ENCODE data around the gene PPP3R1. TPM values are rescaled to one million over a fixed set of nuclear protein-coding genes. Genes with fewer than 3 reads are reported as not detected.

Gene PPP3R1
- total RNA-seq, 1 experiment from 2014 or later: 55.9 TPM

DNA sequence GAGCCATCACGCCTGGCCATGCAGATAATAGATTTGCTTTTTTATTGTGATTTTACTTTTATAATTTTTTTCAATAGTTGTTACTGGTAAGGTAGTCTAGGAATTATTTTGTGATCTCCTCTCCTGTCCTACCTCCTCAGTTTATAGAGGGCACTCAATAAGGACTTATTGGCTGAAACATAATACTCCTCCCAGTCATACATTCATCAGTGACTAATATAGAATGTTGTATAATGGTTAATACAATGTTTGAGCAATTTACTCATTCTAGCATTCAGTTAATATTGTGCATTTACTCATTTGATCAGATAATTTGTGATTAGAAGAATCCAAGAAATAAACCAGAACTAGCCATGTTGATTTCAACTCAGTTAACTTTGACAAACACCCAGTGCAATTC, 25.8 kb upstream of the PPP3R1 start:
- H3K9ac ChIP-seq (ENCODE audit: low read length): no peak overlapping the region
- H3K4me1 ChIP-seq (ENCODE audit: low read length): peaks cover 3% of the 10 kb centered on the region; the same call in 1 of the 2 replicates
- no peak overlapping the region for H3K4me2 ChIP-seq (ENCODE audit: low read depth, low read length, poor library complexity, severe bottlenecking)
- H2AFZ ChIP-seq (ENCODE audit: low read length): no peak overlapping the region
- H4K20me1 ChIP-seq (ENCODE audit: insufficient read depth, low read depth, low read length): no peaks in the 10 kb centered on the region
- H3K36me3 ChIP-seq (ENCODE audit: insufficient read depth, low read length): no peaks in the 10 kb centered on the region
- no peaks in the 10 kb centered on the region for H3K79me2 ChIP-seq (ENCODE audit: low read length)
- no peak overlapping the region for H3K27ac ChIP-seq (ENCODE audit: low read length)
- DNase-seq: no peak
- no peak overlapping the region for H3K4me3 ChIP-seq (ENCODE audit: low read length)
- H3K27me3 ChIP-seq (ENCODE audit: low read length): no peaks in the 10 kb centered on the region
- no peaks in the 10 kb centered on the region for H3K9me3 ChIP-seq (ENCODE audit: low read length)
- H3K9me2 ChIP-seq (replicated peaks; ENCODE audit: insufficient read depth, low read length): no peaks in the 10 kb centered on the region

- Histone ChIP-seq H3K4me3 (ENCODE audit: low read length) (no peak overlapping the region), H3K9me2 (replicated peaks; ENCODE audit: insufficient read depth, low read length) (no peaks in the 10 kb centered on the region), H3K79me2 (ENCODE audit: low read length) (no peaks in the 10 kb centered on the region), H3K27ac (ENCODE audit: low read length) (no peak overlapping the region), H3K4me2 (ENCODE audit: low read depth, low read length, poor library complexity, severe bottlenecking) (no peak overlapping the region), H3K27me3 (ENCODE audit: low read length) (no peaks in the 10 kb centered on the region), H2AFZ (ENCODE audit: low read length) (no peak overlapping the region), H3K9ac (ENCODE audit: low read length) (no peak overlapping the region), H3K9me3 (ENCODE audit: low read length) (no peaks in the 10 kb centered on the region), H4K20me1 (ENCODE audit: insufficient read depth, low read depth, low read length) (no peaks in the 10 kb centered on the region), H3K36me3 (ENCODE audit: insufficient read depth, low read length) (no peaks in the 10 kb centered on the region), H3K4me1 (ENCODE audit: low read length) (no peaks in the 10 kb centered on the region; the same call in 1 of the 2 replicates)
- no peak for DNase-seq
These were observed 21.7 kb upstream of the PPP3R1 start for GRCh38 chr2:68274022-68274421.

DNA sequence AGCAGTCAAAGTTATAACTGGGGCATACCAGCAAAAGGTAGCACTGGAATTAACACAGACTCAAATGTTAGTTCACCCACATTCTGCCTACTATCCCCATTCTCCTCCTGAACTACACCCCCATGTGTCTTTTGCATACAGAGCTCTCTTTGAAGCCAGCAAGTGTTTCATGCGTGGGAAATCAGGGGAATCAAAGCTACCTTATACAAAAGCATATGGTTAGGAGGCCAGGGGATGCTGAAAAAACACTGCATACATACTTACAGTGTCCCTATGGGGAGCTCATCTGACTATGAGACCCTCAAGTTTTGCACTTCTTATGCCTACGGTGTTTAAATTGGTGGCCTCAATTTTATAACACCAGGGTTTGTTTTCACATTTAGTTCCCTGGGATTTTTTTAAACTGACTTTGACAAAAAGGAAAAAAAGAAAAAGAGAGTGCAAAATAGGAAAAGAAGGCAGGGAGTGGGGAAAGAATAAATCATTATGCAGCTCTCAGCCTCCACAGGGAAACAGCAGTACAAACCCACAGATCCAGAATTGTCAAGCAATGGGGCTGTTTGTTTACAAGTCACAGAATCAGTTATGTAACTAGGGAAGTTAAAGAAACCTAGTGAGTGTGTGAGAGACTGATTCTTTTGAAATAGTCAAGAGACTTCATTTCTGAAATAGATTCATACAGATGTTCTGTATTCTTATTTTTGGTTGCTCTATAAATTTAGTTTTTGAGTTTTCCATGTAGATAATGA, 20.1 kb upstream of the PPP3R1 start:
- Histone ChIP-seq H3K79me2 (ENCODE audit: low read length) (no peaks in the 10 kb centered on the region), H3K4me3 (ENCODE audit: low read length) (no peak overlapping the region), H3K4me2 (ENCODE audit: low read depth, low read length, poor library complexity, severe bottlenecking) (no peak overlapping the region), H2AFZ (ENCODE audit: low read length) (no peak overlapping the region), H3K9ac (ENCODE audit: low read length) (no peak overlapping the region), H3K36me3 (ENCODE audit: insufficient read depth, low read length) (no peaks in the 10 kb centered on the region), H4K20me1 (ENCODE audit: insufficient read depth, low read depth, low read length) (no peaks in the 10 kb centered on the region), H3K27ac (ENCODE audit: low read length) (no peak overlapping the region), H3K9me2 (replicated peaks; ENCODE audit: insufficient read depth, low read length) (no peaks in the 10 kb centered on the region), H3K27me3 (ENCODE audit: low read length) (no peaks in the 10 kb centered on the region), H3K9me3 (ENCODE audit: low read length) (no peaks in the 10 kb centered on the region), H3K4me1 (ENCODE audit: low read length) (no peaks in the 10 kb centered on the region; the same call in 1 of the 2 replicates)
- DNase-seq: no peak

DNA sequence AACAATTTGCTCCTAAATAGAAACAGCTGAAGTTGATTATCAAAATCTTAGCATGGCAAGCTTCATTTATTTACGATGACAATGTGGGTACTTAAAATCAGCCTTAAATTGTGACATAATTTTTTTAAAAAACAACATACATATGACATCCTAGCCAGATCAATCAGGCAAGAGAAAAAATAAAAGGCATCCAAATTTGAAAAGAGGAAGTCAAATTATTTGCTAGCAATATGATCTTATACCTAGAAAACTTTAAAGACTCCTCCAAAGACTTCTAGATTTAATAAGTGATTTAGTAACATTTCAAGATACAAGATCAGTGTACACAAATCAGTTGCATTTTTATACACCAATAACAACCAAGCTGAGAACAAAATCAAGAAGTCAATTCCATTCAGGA, 14.3 kb upstream of the PPP3R1 start:
- no peak overlapping the region for H3K4me3 ChIP-seq (ENCODE audit: low read length)
- no peaks in the 10 kb centered on the region for H3K27me3 ChIP-seq (ENCODE audit: low read length)
- H3K4me1 ChIP-seq (ENCODE audit: low read length): no peaks in the 10 kb centered on the region
- H3K9ac ChIP-seq (ENCODE audit: low read length): no peak overlapping the region
- H3K4me2 ChIP-seq (ENCODE audit: low read depth, low read length, poor library complexity, severe bottlenecking): no peak overlapping the region
- no peaks in the 10 kb centered on the region for H3K79me2 ChIP-seq (ENCODE audit: low read length)
- H2AFZ ChIP-seq (ENCODE audit: low read length): no peak overlapping the region
- no peaks in the 10 kb centered on the region for H3K9me2 ChIP-seq (replicated peaks; ENCODE audit: insufficient read depth, low read length)
- H3K27ac ChIP-seq (ENCODE audit: low read length): no peak overlapping the region
- H3K36me3 ChIP-seq (ENCODE audit: insufficient read depth, low read length): no peaks in the 10 kb centered on the region
- DNase-seq: no peak
- no peaks in the 10 kb centered on the region for H3K9me3 ChIP-seq (ENCODE audit: low read length)
- no peaks in the 10 kb centered on the region for H4K20me1 ChIP-seq (ENCODE audit: insufficient read depth, low read depth, low read length)

DNA sequence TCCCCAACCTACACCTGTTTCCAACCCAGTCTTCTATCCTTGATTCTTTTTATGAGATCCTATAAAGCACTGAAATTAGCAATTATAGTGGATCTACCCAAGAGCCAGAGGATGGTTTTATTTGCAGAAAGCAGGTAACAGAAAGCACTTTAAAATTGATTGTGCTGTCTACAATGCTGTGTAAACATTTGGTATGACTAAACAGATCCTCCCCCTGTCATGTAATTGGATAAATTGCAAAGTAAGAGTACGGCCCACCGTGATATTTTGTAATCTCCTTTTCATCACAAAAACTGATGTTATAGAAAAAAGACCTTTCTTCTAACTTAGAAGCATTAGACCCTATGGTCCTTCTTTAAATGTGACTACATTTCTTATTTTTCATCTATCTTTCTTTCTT, 11.3 kb upstream of the PPP3R1 start:
- Histone ChIP-seq H3K36me3 (ENCODE audit: insufficient read depth, low read length) (no peaks in the 10 kb centered on the region), H3K27me3 (ENCODE audit: low read length) (peaks cover 3% of the 10 kb centered on the region; the same call in 1 of the 2 replicates), H3K4me1 (ENCODE audit: low read length) (no peaks in the 10 kb centered on the region), H3K4me3 (ENCODE audit: low read length) (no peak overlapping the region), H4K20me1 (ENCODE audit: insufficient read depth, low read depth, low read length) (no peaks in the 10 kb centered on the region), H3K9me3 (ENCODE audit: low read length) (no peaks in the 10 kb centered on the region), H3K4me2 (ENCODE audit: low read depth, low read length, poor library complexity, severe bottlenecking) (no peak overlapping the region), H3K79me2 (ENCODE audit: low read length) (no peaks in the 10 kb centered on the region), H2AFZ (ENCODE audit: low read length) (no peak overlapping the region), H3K9ac (ENCODE audit: low read length) (no peak overlapping the region), H3K9me2 (replicated peaks; ENCODE audit: insufficient read depth, low read length) (no peaks in the 10 kb centered on the region), H3K27ac (ENCODE audit: low read length) (no peak overlapping the region)
- no peak for DNase-seq

DNA sequence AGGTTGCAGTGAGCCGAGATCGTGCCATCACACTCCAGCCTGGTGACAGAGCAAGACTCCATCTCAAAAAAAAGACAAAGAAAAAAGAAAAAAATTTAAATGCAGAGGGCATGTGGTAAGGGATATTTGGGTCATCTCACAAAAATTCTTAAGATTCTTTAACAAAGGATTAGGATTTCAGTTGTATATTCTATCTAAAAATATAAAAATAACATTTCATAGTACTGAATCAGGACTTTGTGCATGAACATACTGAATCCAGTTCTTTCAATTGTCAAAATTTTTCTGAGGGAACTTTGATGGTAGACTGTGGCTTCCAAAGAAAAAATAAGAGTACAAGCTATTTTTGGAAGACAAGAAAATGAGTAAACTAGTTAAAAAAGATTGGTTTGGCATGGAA, 6.5 kb upstream of the PPP3R1 start:
- peaks cover 3% of the 10 kb centered on the region; the same call in 1 of the 2 replicates for H3K27me3 ChIP-seq (ENCODE audit: low read length)
- DNase-seq: no peak
- no peak overlapping the region for H3K27ac ChIP-seq (ENCODE audit: low read length)
- no peak overlapping the region for H3K9ac ChIP-seq (ENCODE audit: low read length)
- H3K36me3 ChIP-seq (ENCODE audit: insufficient read depth, low read length): no peaks in the 10 kb centered on the region
- H3K4me2 ChIP-seq (ENCODE audit: low read depth, low read length, poor library complexity, severe bottlenecking): no peak overlapping the region
- no peaks in the 10 kb centered on the region for H3K9me2 ChIP-seq (replicated peaks; ENCODE audit: insufficient read depth, low read length)
- peaks cover 7% of the 10 kb centered on the region for H3K4me1 ChIP-seq (ENCODE audit: low read length)
- no peak overlapping the region for H2AFZ ChIP-seq (ENCODE audit: low read length)
- H3K79me2 ChIP-seq (ENCODE audit: low read length): peaks cover 6% of the 10 kb centered on the region; the same call in 1 of the 2 replicates
- H4K20me1 ChIP-seq (ENCODE audit: insufficient read depth, low read depth, low read length): peaks cover 8% of the 10 kb centered on the region; the same call in 1 of the 2 replicates
- H3K9me3 ChIP-seq (ENCODE audit: low read length): no peaks in the 10 kb centered on the region
- no peak overlapping the region for H3K4me3 ChIP-seq (ENCODE audit: low read length)

DNA sequence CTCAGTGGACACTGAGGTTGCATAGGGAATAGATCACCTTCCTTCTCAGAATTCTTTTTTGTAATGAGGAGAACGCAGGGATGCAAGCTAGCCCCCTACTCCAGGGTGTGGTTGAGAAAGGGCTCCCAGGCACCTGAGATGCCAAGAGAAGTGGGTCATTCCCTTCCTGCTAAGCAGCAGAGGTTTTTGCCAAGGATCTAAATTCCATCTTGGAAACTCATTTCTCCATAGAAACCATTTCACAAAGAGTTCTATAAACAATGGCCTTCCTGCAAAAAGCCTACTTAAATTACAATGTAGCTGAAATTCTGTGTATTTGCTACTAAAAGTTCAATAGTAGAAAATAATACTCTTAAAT, 3.7 kb upstream of the PPP3R1 start:
- Histone ChIP-seq H3K4me2 (ENCODE audit: low read depth, low read length, poor library complexity, severe bottlenecking) (no peak overlapping the region), H3K27me3 (ENCODE audit: low read length) (peaks cover under 1% of the 10 kb centered on the region; the same call in 1 of the 2 replicates)

DNA sequence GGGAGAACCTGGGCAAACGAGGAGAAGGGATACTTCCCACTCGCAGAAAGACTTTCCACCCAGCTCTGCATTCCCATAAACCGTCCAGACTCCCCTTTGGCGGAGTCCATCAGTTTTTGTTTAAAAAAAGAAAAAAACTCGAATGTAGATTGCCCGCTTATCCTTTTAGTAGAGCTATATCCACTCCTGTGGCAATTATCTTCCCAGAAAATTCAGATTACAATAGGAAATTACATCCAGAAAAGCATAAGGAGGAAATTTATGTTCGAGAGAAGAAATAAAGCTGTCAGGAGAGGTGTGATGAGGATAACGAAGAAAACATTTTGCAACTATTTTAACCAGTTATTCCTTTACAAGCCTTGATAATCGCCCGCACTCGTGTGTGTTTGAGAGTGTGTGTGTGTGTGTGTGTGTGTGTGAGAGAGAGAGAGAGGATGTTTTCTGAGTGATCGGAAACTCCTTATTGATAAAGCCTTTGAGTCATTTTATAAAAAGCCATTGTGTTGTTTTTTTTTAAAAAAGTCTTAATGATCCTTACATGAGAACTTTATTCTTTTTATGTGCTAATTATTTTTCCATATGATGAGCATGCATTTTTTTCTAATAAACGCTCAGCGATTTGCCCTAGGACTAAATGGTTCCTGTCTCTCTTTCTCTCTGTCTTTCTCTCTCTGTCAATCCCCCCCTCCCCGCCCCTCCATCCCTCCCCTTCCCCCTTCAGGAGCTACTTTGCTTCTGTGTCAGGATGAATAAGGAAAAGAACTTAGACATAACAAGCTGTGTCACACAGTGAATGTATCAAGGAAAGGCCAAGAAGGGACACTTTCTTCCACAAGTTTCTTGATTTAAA, 1.1 kb upstream of the PPP3R1 start:
- Histone ChIP-seq H3K4me2 (ENCODE audit: low read depth, low read length, poor library complexity, severe bottlenecking) (peak overlapping the region; percentile 100), H4K20me1 (ENCODE audit: insufficient read depth, low read depth, low read length) (peaks cover 32% of the 10 kb centered on the region), H3K4me3 (ENCODE audit: low read length) (peak overlapping the region; percentile 90), H3K79me2 (ENCODE audit: low read length) (peaks cover 47% of the 10 kb centered on the region), H3K27ac (ENCODE audit: low read length) (peak overlapping the region; percentile 60), H3K9me3 (ENCODE audit: low read length) (no peaks in the 10 kb centered on the region), H3K27me3 (ENCODE audit: low read length) (no peaks in the 10 kb centered on the region), H3K36me3 (ENCODE audit: insufficient read depth, low read length) (peaks cover 18% of the 10 kb centered on the region; the same call in 1 of the 2 replicates), H2AFZ (ENCODE audit: low read length) (peak overlapping the region; percentile 70), H3K9me2 (replicated peaks; ENCODE audit: insufficient read depth, low read length) (no peaks in the 10 kb centered on the region), H3K4me1 (ENCODE audit: low read length) (peaks cover 34% of the 10 kb centered on the region), H3K9ac (ENCODE audit: low read length) (peak overlapping the region; percentile 96)
- DNase-seq: peak; percentile 78

More for the DNA sequence above, 3.7 kb upstream of the PPP3R1 start:
- H3K9ac ChIP-seq (ENCODE audit: low read length): no peak overlapping the region
- H3K79me2 ChIP-seq (ENCODE audit: low read length): peaks cover 21% of the 10 kb centered on the region
- H3K4me1 ChIP-seq (ENCODE audit: low read length): peaks cover 12% of the 10 kb centered on the region
- H3K27ac ChIP-seq (ENCODE audit: low read length): no peak overlapping the region
- H3K9me3 ChIP-seq (ENCODE audit: low read length): no peaks in the 10 kb centered on the region
- H3K4me3 ChIP-seq (ENCODE audit: low read length): no peak overlapping the region
- H4K20me1 ChIP-seq (ENCODE audit: insufficient read depth, low read depth, low read length): peaks cover 8% of the 10 kb centered on the region; the same call in 1 of the 2 replicates
- no peak overlapping the region for H2AFZ ChIP-seq (ENCODE audit: low read length)
- no peaks in the 10 kb centered on the region for H3K9me2 ChIP-seq (replicated peaks; ENCODE audit: insufficient read depth, low read length)
- H3K36me3 ChIP-seq (ENCODE audit: insufficient read depth, low read length): no peaks in the 10 kb centered on the region
- no peak for DNase-seq

Data from Karpas-422 (cell line).